CD14-positive monocyte (primary cell): ENCODE data around the gene SDK1. TPM values are rescaled to one million over a fixed set of nuclear protein-coding genes. Genes with fewer than 3 reads are reported as not detected.

Experiments
- DNase-seq, 3 donors: peaks; one replicate each; pipeline ENCODE4 v3.0.0-alpha.2; 2011 to 2022
- H2AFZ ChIP-seq: 2 replicates; pipeline ENCODE4 v1.6.0; 2012; ENCODE audit warnings: mild to moderate bottlenecking, low read depth, low read length, inconsistent platforms; ENCODE audit not compliant: insufficient read depth, poor library complexity, severe bottlenecking
- H3K27ac ChIP-seq, 2 donors: 1 replicate in 1 of 2; 2 replicates in 1 of 2; pipeline ENCODE4 v1.5.1; 2012 to 2013; ENCODE audit warnings: low read length in 2 of 2, control low read depth in 1 of 2, inconsistent platforms in 1 of 2, low read depth in 1 of 2, mild to moderate bottlenecking in 1 of 2
- H3K27me3 ChIP-seq, 2 donors: one replicate each; pipeline versions ENCODE4 v1.6.0 to v1.6.1; 2011 to 2013; ENCODE audit warnings: low read length in 2 of 2; ENCODE audit not compliant: control insufficient read depth in 2 of 2, insufficient read depth in 2 of 2
- H3K36me3 ChIP-seq, 2 donors: replicated peaks in 1 of 2; 1 replicate in 1 of 2; 2 replicates in 1 of 2; pipeline versions ENCODE4 v1.5.1 to v1.6.1; 2012 to 2013; ENCODE audit warnings: low read length in 2 of 2, control low read depth in 1 of 2, inconsistent platforms in 1 of 2, mild to moderate bottlenecking in 1 of 2; ENCODE audit not compliant: insufficient read depth in 2 of 2, control insufficient read depth in 1 of 2
- H3K4me1 ChIP-seq, 2 donors: 1 replicate in 1 of 2; 2 replicates in 1 of 2; pipeline versions ENCODE4 v1.5.1 to v1.6.1; 2012 to 2013; ENCODE audit warnings: low read length in 2 of 2, control low read depth in 1 of 2, inconsistent platforms in 1 of 2, mild to moderate bottlenecking in 1 of 2, moderate library complexity in 1 of 2; ENCODE audit not compliant: insufficient read depth in 2 of 2, control insufficient read depth in 1 of 2
- H3K4me2 ChIP-seq: replicated peaks from 2 replicates; pipeline ENCODE3; 2012; ENCODE audit warnings: low read length, moderate library complexity, mild to moderate bottlenecking; ENCODE audit not compliant: poor library complexity, severe bottlenecking; ENCODE audit errors: extremely low read depth
- H3K4me3 ChIP-seq, 3 experiments: fragments of 200-600 bp in 1 of 3; sonication (generic) in 1 of 3; replicated peaks in 1 of 3; 1 replicate in 2 of 3; 2 replicates in 1 of 3; pipeline ENCODE4 v1.5.1; 2011 to 2013; ENCODE audit warnings: low read length in 3 of 3, mild to moderate bottlenecking in 3 of 3, control low read depth in 2 of 3, low read depth in 2 of 3, inconsistent platforms in 1 of 3, moderate library complexity in 1 of 3
- H3K79me2 ChIP-seq: 2 replicates; pipeline ENCODE4 v1.6.0; 2012; ENCODE audit warnings: mild to moderate bottlenecking, control low read depth, inconsistent platforms, low read length, moderate library complexity; ENCODE audit not compliant: insufficient read depth
- H3K9ac ChIP-seq: 2 replicates; pipeline ENCODE4 v1.6.0; 2017; ENCODE audit warnings: low read length, mild to moderate bottlenecking; ENCODE audit not compliant: insufficient read depth, poor library complexity, severe bottlenecking
- H3K9me3 ChIP-seq, 2 donors: replicated peaks in 1 of 2; 1 replicate in 1 of 2; 2 replicates in 1 of 2; pipeline versions ENCODE4 v1.5.1 to v1.6.1; 2012 to 2013; ENCODE audit warnings: low read length in 2 of 2, control low read depth in 1 of 2; ENCODE audit not compliant: control insufficient read depth in 1 of 2, insufficient read depth in 1 of 2
- H4K20me1 ChIP-seq: 2 replicates; pipeline ENCODE4 v1.6.0; 2012; ENCODE audit warnings: mild to moderate bottlenecking, low read length, control low read depth, moderate library complexity; ENCODE audit not compliant: insufficient read depth
- H3K27ac Mint-ChIP-seq, 7 donors: one replicate each; pipeline ENCODE4 v1.8.0; 2020; ENCODE audit warnings: mild to moderate bottlenecking in 7 of 7, mixed read lengths in 7 of 7, moderate library complexity in 6 of 7, inconsistent platforms in 2 of 7
- H3K27me3 Mint-ChIP-seq, 3 donors: one replicate each; pipeline ENCODE4 v1.8.0; 2021 to 2022; ENCODE audit warnings: low read depth in 3 of 3, mild to moderate bottlenecking in 3 of 3, mixed read lengths in 3 of 3, moderate library complexity in 3 of 3, inconsistent platforms in 1 of 3
- H3K36me3 Mint-ChIP-seq, 2 donors: one replicate each; pipeline ENCODE4 v1.8.0; 2020; ENCODE audit warnings: mixed read lengths in 2 of 2, inconsistent platforms in 1 of 2, mild to moderate bottlenecking in 1 of 2
- H3K4me1 Mint-ChIP-seq: one replicate; pipeline ENCODE4 v1.8.0; 2020; ENCODE audit warnings: mild to moderate bottlenecking, mixed read lengths
- H3K4me3 Mint-ChIP-seq, 2 donors: one replicate each; pipeline ENCODE4 v1.8.0; 2020; ENCODE audit warnings: mild to moderate bottlenecking in 2 of 2, mixed read lengths in 2 of 2, moderate library complexity in 1 of 2
- H3K9me3 Mint-ChIP-seq, 7 donors: one replicate each; pipeline ENCODE4 v1.8.0; 2020 to 2022; ENCODE audit warnings: mixed read lengths in 7 of 7, mild to moderate bottlenecking in 6 of 7, moderate library complexity in 6 of 7, inconsistent platforms in 2 of 7
- CTCF ChIP-seq: fragments of 200-600 bp; IDR thresholded peaks from one replicate; pipeline ENCODE4 v1.8.0; 2022; ENCODE audit warnings: antibody characterized with exemption, mild to moderate bottlenecking
- WGBS: methylation state at CpG from one replicate; pipeline ENCODE4 v1.1.5; 2013; ENCODE audit warnings: missing lambda C conversion rate; ENCODE audit not compliant: insufficient coverage; 5-methylcytosine and 5-hydroxymethylcytosine counted together
- intact Hi-C, 2 donors: fragments of 100-400 bp; cut with micrococcal nuclease; formaldehyde crosslinking; loops; one replicate each; pipeline versions ENCODE4 v1.15.0 to v1.15.1; 2023
- polyA plus RNA-seq, 3 donors: library from polyadenylated mRNA; depleted of rRNA in 1 of 3; unstranded in 2 of 3; stranded (reverse) in 1 of 3; fragments of 300-500 nt in 2 of 3; fragments of >200 nt in 1 of 3; fragmentation: Illumina TruSeq in 2 of 3; gene quantifications; 1 replicate in 2 of 3; 2 replicates in 1 of 3; pipeline ENCODE4 v1.2.3, GENCODE V29; 2012 to 2021

The SDK1 gene
- polyA plus RNA-seq, 3 donors = 0.01 TPM; not detected in 2

- H3K4me2 ChIP-seq = no peak overlapping the region
- H3K79me2 ChIP-seq = no peaks in the 10 kb centered on the region
- H3K4me1 Mint-ChIP-seq = no peaks in the 10 kb centered on the region
- H3K9ac ChIP-seq = no peak overlapping the region
- H3K36me3 ChIP-seq = no peaks in the 10 kb centered on the region
- peaks cover 0 to 8% (median 4%) of the 10 kb centered on the region in 7 donors for H3K9me3 Mint-ChIP-seq
- no peaks in the 10 kb centered on the region for H3K9me3 ChIP-seq
- H2AFZ ChIP-seq = no peak overlapping the region
- no peak overlapping the region for H3K27ac ChIP-seq
- H3K27ac Mint-ChIP-seq = no peak overlapping the region
- 100% methylated on average over 2 of the region's 6 CpGs for WGBS
- DNase-seq = no peak
- no peaks in the 10 kb centered on the region for H3K4me1 ChIP-seq
- intact Hi-C loops = no loop called here
- TF ChIP-seq CTCF = no peak
- H3K27me3 Mint-ChIP-seq = peaks cover 0 to 4% (median 0%) of the 10 kb centered on the region in 3 donors
- H3K36me3 Mint-ChIP-seq = no peaks in the 10 kb centered on the region
- no peak overlapping the region for H3K4me3 ChIP-seq
- H4K20me1 ChIP-seq = no peaks in the 10 kb centered on the region
- no peak overlapping the region for H3K4me3 Mint-ChIP-seq
- no peaks in the 10 kb centered on the region for H3K27me3 ChIP-seq
These were observed 858.9 kb downstream of the SDK1 start for GRCh38 chr7:4159761-4160554.

- Histone ChIP-seq H3K79me2 (no peaks in the 10 kb centered on the region), H3K27ac (no peak overlapping the region), H4K20me1 (no peaks in the 10 kb centered on the region), H3K36me3 (no peaks in the 10 kb centered on the region), H3K4me2 (no peak overlapping the region), H3K9ac (no peak overlapping the region), H3K4me3 (no peak overlapping the region), H2AFZ (no peak overlapping the region), H3K4me1 (no peaks in the 10 kb centered on the region), H3K9me3 (no peaks in the 10 kb centered on the region), H3K27me3 (no peaks in the 10 kb centered on the region)
- Mint-ChIP-seq H3K9me3 (peaks cover 0 to 10% (median 4%) of the 10 kb centered on the region in 7 donors), H3K27ac (no peak overlapping the region), H3K4me3 (no peak overlapping the region), H3K4me1 (no peaks in the 10 kb centered on the region), H3K36me3 (no peaks in the 10 kb centered on the region), H3K27me3 (peaks cover 0 to 5% (median 0%) of the 10 kb centered on the region in 3 donors)
- DNase-seq = no peak
- WGBS = 88% methylated on average over 13 of the region's 14 CpGs
- intact Hi-C loops = no loop called here
- TF ChIP-seq CTCF = no peak
These were observed 862.0 kb downstream of the SDK1 start for GRCh38 chr7:4162884-4163564.
